Panc1 (cell line): ENCODE results near the gene STX5. TPM values are rescaled to one million over a fixed set of nuclear protein-coding genes. Genes with fewer than 3 reads are reported as not detected.
"Not testable (repeated sequence)": the region's sequence is repeated elsewhere in the genome, so short reads cannot be mapped to it uniquely, and the experiment has no call there.

Source experiments
- ATAC-seq: fragments of 200-7000 bp; cut with Tn5 transposase; 2 replicates; pipeline ENCODE4 v1.9.1; 2020; ENCODE audit warnings: mild to moderate bottlenecking, moderate library complexity
- BruUV-seq: library from RNA; stranded (reverse); fragments of 400-500 nt; replicated peaks from 2 replicates; lab custom pipeline; 2021; lab: Mats Ljungman, UMichigan
- CTCF ChIA-PET: fragments of 300-600 bp; sonication (Branson Sonifier 250); formaldehyde crosslinking; loops from one replicate; lab custom pipeline; 2022; ENCODE audit warnings: antibody characterized with exemption; lab: Charles Lee
- POLR2A ChIA-PET: fragments of 300-600 bp; sonication (Branson Sonifier 250); formaldehyde crosslinking; loops from one replicate; lab custom pipeline; 2022; ENCODE audit warnings: antibody characterized with exemption; lab: Charles Lee
- DNase-seq: peaks from one replicate; pipeline ENCODE4 v3.0.0-alpha.2; 2010; ENCODE audit warnings: low read depth, low spot score
- H3K27ac ChIP-seq: 2 replicates; pipeline ENCODE4 v1.5.1; 2011; ENCODE audit warnings: mild to moderate bottlenecking, low read length, inconsistent platforms
- H3K27me3 ChIP-seq: fragments of 200-500 bp; sonication (Bioruptor generic); 2 replicates; pipeline ENCODE4 v1.6.0; 2014; ENCODE audit warnings: low read length, inconsistent platforms; ENCODE audit not compliant: control insufficient read depth, insufficient read depth
- H3K36me3 ChIP-seq: fragments of 200-500 bp; sonication (Bioruptor generic); 2 replicates; pipeline ENCODE4 v1.5.1; 2014; ENCODE audit warnings: inconsistent platforms, mild to moderate bottlenecking, low read length, moderate library complexity; ENCODE audit not compliant: control insufficient read depth, insufficient read depth
- H3K4me1 ChIP-seq: 2 replicates; pipeline ENCODE4 v1.5.1; 2011; ENCODE audit warnings: inconsistent platforms, mild to moderate bottlenecking, low read length, moderate library complexity; ENCODE audit not compliant: control insufficient read depth, insufficient read depth
- H3K4me3 ChIP-seq, 2 experiments: 2 replicates each; pipeline ENCODE4 v1.5.1; 2011 to 2012; ENCODE audit warnings: low read depth in 2 of 2, low read length in 2 of 2, mild to moderate bottlenecking in 2 of 2, inconsistent platforms in 1 of 2, moderate library complexity in 1 of 2
- H3K9me3 ChIP-seq: fragments of 200-500 bp; sonication (Bioruptor generic); 2 replicates; pipeline ENCODE4 v1.5.1; 2014; ENCODE audit warnings: low read depth, mild to moderate bottlenecking, inconsistent platforms, low read length, moderate library complexity; ENCODE audit not compliant: control insufficient read depth, insufficient read depth
- CTCF ChIP-seq: fragments of 450-650 bp; IDR thresholded peaks from 2 replicates; pipeline ENCODE4 v1.5.1; 2017; ENCODE audit warnings: mild to moderate bottlenecking
- POLR2AphosphoS5 ChIP-seq: IDR thresholded peaks from 2 replicates; pipeline ENCODE4 v1.6.1; 2012; ENCODE audit warnings: mild to moderate bottlenecking, low read depth, low read length, moderate library complexity
- REST ChIP-seq, 2 experiments: IDR thresholded peaks; 2 replicates each; pipeline ENCODE4 v1.6.1; 2011 to 2012; ENCODE audit warnings: low read depth in 2 of 2, control low read depth in 1 of 2, low read length in 1 of 2, mild to moderate bottlenecking in 1 of 2, moderate library complexity in 1 of 2; ENCODE audit not compliant: insufficient read depth in 1 of 2
- SIN3A ChIP-seq: IDR thresholded peaks from 2 replicates; pipeline ENCODE4 v1.6.1; 2012; ENCODE audit warnings: low read depth, mild to moderate bottlenecking, low read length, moderate library complexity, borderline replicate concordance; ENCODE audit not compliant: insufficient read depth
- TCF7L2 ChIP-seq: IDR thresholded peaks from 2 replicates; pipeline ENCODE4 v1.6.1; 2011; ENCODE audit warnings: mild to moderate bottlenecking, low read depth, low read length, inconsistent platforms
- in situ Hi-C: cut with HindIII; loops from 2 replicates; pipeline ENCODE4 v1.10.0; 2016; ENCODE audit warnings: low sequenced_read_pairs, low pct_unique_long_range_greater_than_20kb
- intact Hi-C: fragments of 100-400 bp; cut with micrococcal nuclease; formaldehyde crosslinking; loops from one replicate; pipeline ENCODE4 v1.10.0; 2022; ENCODE audit not compliant: unreplicated experiment
- total RNA-seq: library from RNA; stranded (reverse); gene quantifications from one replicate; pipeline ENCODE4 v1.2.1, GENCODE V29; 2021; ENCODE audit not compliant: unreplicated experiment

The STX5 gene
- total RNA-seq, 1 experiment from 2014 or later = 31.4 TPM

- no TSS peak for BruUV-seq
- H3K27me3 ChIP-seq = no peaks in the 10 kb centered on the region
- H3K9me3 ChIP-seq = no peaks in the 10 kb centered on the region
- POLR2A ChIA-PET = interaction anchor here (0.6 kb wide), 1 partner anchor 43 kb away, joined by 4 read pairs; no protein-coding TSS in a partner anchor
- peaks cover 4% of the 10 kb centered on the region for H3K36me3 ChIP-seq
- DNase-seq (no peak), ATAC-seq (peak; percentile 37)
- TF ChIP-seq REST (IDR thresholded peaks at IDR 0.05; ENCODE audit: insufficient read depth in 1 of 2, low read depth in 2 of 2, low read length in 1 of 2) = no peak
- no peak for TF ChIP-seq CTCF
- TF ChIP-seq SIN3A = no peak
- TF ChIP-seq POLR2AphosphoS5 = no peak
- no peak for TF ChIP-seq TCF7L2
- CTCF ChIA-PET = interaction anchor here (0.9 to 1.5 kb wide), 3 partner anchors 16 to 43 kb away, joined by 4 to 6 read pairs (median 4); partner anchors contain the start of genes HNRNPUL2 and ZBTB3
- peak overlapping the region; percentile 72 to 73 for H3K4me3 ChIP-seq
- intact Hi-C loops (no loop called here), in situ Hi-C loops (no loop called here)
- H3K4me1 ChIP-seq = peaks cover 8% of the 10 kb centered on the region
- H3K27ac ChIP-seq = peak overlapping the region; percentile 95
Measured at GRCh38 chr11:62770778-62771143, 61.1 kb downstream of the STX5 start.

GRCh38 chr11:62760867-62761227 lies 71.0 kb downstream of the STX5 start:
- H3K4me1 ChIP-seq, H3K9me3 ChIP-seq, H3K36me3 ChIP-seq, intact Hi-C loops, in situ Hi-C loops, BruUV-seq, H3K27me3 ChIP-seq, DNase-seq: not testable (repeated sequence)
- peak; percentile 27; the same call in 1 of the 2 replicates for ATAC-seq
- ChIA-PET POLR2A (interaction anchor here (0.6 kb wide), 1 partner anchor 9 kb away, joined by 3 read pairs; no protein-coding TSS in a partner anchor), CTCF (interaction anchor here (0.7 kb wide), 2 partner anchors 104 to 336 kb away, joined by 7 to 8 read pairs; no protein-coding TSS in a partner anchor)
- peak overlapping the region; percentile 66 to 84 for H3K4me3 ChIP-seq
- H3K27ac ChIP-seq = 0 out of 2 replicates have a peak overlapping the region, but pooled peaks have one; percentile 42
